GM11168 (cell line): Measurements from ENCODE around the gene EWSR1.

Source experiments
- in situ Hi-C: fragments of 300-500 bp; cut with MboI; formaldehyde crosslinking; loops from one replicate; pipeline ENCODE4 v1.12.0; 2022; ENCODE audit warnings: low sequenced_read_pairs; ENCODE audit not compliant: unreplicated experiment

The EWSR1 gene

DNA sequence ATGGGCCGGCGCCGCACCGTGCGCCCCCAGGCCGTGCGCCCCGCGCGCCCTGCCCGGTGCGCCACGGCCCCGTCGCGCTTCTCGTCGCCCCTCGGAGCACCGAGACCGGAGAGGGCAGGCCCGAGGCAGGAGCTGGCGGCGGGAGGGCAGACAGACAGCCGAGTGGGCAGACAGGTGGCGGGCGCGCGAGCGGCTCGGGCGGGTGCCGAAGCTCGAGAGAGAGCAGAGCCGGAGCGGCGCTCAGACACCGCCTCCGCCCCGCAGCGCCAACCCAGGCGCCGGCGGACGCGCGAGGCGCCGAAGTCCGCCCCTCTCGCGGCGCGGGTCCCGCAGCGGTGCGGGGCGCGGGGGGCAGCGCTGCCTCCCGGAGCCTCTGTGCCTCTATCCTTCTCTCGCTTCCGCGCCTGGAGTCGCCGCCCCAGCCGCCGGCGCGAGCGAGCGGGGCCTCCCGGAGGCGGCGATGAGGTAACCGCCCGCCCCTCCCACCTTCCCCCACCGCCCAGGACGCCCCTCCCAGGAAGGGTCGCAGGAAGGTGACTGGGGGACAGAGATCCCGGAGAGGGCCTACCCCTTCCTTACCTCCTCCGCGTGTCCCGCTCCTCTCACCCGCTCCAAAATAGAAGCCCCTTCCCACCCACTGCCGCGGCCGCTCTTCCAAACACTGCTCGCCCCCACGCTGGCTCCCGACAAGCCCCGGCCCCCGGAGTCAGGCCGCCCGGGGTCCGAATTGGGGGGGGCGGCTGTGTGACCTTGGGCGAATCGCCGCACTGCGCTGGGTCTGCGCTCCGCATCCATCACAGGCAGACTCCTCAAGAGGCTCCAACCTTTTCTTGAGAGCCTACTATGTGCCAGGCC lies 47.4 kb downstream of the EWSR1 start, which contains the start of gene RASL10A:
Gene RASL10A, minus strand, starts transcription at position 412 of the 855 bp plus-strand sequence. CDS start 451 bp downstream, outside the sequence.
- in situ Hi-C loops, result no loop called here

DNA sequence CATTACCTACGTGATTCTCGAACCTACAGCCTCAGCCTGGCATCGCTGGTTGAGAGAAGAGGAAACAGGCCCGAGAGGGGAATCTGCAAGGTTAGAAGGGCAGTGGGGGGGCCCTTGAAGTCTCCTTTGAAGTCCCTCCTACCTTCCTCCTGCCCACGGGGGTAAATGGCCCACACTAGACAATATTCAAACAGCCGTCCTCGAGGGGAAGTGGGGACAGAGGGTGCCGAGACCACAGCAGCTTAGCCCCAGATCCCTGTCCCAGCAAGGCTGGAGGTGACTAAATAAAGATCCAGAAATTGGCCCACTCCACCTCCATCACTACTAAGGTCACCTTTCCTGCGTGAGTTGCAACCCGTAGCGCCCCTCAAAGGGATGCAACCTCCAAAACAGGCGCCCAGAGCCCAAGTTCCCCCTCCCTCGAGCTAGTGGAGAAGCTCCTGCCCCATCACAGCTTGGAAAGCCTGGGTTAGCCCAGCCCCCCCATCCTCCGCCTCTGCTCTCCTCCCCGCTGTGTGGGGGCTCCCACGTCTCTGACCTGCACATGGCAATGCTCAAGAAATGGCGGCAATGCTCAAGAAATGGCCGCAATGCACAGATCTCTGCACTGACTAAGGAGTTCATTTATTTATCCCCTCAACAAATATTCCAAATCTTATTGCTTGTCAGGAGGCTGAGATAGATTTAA lies 48.2 kb downstream of the EWSR1 start:
- in situ Hi-C loops, result no loop called here

DNA sequence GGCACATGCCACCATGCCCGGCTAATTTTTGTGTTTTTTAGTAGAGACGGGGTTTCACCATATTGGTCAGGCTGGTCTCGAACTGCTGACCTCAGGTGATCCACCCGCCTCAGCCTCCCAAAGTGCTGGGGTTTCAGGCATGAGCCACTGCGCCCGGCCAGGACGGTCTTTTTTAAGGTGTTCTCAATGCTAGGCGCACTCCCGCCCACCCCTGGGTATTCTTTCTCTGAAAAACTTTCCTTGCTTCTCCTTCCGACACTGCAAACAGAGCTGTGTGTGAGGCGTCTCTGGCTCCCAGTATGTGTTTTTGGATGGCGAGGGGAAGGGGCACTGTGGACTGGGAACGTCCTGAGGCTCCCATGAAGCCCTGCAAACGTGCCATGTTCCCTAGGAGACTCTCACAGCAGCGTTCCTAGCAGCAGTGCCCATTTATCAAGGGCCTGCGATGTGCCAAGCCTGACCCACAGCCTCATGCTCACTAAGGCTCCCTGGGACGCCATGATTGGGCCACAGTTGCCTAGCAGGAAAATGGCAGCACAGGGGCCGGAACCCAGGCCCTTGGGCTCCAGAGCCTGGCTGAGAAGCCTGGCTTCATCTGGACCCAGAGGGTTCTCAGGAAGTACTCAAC lies 49.9 kb downstream of the EWSR1 start:
- in situ Hi-C loops, result no loop called here

DNA sequence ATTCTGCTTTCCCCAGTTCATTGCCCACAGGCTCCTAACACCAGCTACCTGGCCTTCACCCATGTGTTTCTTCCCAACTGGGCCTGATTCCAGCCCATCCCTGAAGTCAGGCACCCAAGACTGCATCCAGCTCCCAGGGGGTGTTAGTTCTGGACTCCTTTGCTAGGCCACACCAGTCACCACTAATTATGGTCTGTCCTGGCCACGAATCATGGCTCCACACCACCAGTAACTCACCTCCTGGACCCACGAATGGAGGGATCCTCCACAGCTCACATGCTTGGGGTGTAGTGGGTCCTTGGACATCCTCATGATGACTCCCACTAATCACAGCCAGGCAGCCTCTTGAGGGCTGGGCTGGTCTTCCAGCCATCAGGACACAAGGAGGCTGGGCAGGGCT lies 51.0 kb downstream of the EWSR1 start:
- in situ Hi-C loops, result no loop called here

DNA sequence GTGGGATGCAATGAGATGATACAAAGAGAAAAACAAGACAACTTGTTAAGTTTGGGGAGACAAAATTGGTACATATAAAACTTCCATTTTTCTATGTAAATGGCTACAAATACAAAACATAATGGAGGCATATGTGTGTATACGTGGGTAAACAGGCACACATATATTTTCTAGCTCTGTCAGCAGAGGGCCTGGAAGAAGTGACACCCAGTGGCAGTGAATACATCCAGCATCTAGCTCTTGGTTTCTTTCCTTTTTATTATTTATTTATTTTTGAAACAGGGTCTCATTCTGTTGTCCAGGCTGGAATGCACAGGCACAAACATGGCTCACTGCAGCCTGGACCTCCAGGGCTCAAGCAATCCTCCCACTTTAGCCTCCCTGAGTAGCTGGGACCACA lies 52.5 kb downstream of the EWSR1 start:
- in situ Hi-C loops, result no loop called here

DNA sequence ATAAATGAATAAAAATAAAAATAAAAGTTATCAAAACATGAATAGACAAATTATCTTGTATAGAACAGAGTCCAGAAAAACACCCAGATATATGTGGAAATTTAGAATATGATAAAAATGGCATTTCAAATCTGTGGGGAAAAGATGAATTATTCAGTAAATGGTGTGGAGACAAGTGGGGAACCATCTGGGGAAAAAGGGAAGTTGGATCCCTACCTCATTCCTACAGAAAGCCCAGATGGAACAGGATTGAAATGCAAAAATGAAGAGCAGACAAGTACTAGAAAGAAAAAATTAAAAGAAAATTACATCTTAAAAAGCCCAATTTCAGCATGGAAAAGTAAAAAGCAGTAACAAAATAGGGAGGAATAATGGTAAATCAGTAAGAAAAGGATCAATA lies 55.6 kb downstream of the EWSR1 start:
- in situ Hi-C loops, result no loop called here

DNA sequence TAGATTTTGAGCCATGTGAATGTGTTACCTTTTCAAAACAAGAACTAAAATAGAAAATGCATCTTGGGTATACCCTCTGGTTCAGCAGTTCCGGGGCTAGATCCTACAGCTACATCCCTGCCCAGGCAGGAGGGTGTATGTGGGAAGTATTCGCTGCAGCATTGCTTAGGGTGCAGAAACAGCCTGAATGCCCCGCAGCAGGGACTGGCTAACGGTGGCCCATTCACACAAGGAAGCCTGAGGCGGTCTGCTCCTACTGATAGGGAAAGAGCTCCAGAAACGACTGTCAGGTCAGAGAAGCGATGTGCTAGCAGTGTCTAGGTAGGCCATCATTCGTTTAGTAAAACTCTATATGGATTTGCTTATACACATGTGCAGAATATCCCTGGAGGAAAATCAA lies 57.3 kb downstream of the EWSR1 start:
- in situ Hi-C loops, result no loop called here

DNA sequence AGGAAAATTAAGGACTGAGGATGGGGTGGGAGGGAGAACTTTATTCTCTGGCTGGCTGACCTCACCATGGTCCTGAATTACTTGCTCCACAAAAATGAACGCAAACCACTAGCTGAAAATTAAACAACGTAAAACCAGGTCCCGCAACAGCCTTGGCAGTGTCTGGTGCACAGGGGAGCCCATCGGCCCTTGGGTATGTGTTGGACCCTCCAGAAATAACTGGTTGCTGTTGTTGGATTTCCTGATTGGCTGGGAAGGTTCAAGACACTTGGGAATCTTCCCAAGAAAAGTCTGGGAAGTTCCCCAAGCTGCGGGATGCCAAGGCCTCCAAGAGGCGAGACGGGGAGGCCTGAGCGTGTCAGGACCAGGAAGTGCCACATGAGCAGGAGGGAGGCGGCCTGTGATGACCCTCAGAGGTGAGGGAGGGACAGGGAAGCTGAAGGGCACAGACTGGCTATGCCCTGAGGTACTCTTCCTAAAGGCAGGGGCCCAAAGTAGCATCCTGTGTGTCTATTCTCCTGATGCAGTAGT lies 57.8 kb downstream of the EWSR1 start:
- in situ Hi-C loops, result no loop called here

DNA sequence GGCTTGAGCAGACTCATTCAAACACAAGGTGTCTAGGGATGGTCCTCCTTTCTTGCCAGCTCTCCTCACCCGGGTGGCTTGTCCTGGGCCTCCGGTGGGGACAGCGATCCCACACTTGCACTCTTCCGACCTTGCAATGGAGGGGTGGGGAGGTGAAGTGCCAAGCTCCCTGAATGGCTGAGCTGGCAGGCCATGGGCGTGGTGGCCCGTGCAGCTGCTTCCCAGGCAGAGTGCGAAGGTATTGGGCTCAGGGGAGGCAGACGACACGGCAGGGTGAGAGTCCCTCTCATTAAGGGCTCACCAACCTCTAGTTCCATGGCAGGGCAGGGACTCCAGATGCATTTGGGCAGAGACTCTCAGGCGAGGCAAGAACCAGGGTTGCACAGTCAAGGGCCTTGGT lies 58.4 kb downstream of the EWSR1 start:
- in situ Hi-C loops, result no loop called here

DNA sequence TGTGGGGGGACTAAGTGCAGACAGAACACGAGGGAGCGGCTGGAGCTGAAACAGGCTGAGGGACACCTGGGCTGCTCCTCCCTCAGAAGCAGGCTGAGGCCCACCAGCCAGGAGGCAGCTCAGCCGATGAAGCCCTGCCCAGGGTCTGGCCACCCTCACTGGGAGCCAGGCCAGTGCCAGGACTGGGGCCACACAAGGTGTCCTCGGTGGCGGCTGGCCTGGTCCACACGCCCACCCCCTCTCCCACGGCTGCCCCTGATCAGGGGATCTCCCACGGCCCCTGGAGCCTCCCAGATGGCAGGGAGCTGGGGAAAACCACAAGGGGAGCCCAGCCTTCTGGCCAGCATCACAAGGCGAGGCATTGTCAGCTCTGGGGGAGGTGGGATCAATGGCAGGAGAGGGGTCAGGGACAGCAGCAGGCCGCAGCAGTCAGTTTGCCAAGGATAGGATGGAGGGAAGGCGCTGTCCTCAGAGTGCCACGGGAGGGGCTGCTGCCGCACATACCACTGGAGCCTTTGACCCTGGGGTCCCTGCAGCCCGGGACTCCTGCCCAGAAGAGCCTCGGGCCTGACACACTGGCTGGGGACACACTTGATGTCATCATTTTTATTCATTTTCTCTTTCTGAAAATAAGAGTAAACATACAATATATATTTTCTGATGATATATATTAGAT lies 59.2 kb downstream of the EWSR1 start:
- in situ Hi-C loops, result no loop called here

DNA sequence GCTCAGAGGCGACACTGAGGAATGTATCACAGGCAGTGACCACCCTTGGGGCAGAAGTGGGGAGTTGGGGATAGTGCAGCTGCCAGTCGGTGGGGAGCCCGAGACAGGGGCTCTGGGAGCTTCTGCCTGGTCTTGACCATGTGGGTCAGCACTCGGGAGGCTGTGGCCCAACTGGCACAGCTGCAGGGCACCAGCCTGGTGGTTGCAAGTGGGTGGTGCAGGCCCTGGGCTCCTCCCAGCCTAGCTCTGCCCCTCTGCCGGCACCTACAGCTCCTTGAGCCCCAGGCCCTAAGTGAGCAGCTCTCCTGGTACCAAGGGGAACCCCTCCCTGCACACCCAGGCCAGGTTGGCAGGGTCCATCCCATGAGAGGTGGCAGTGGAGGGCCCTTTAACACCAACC lies 60.0 kb downstream of the EWSR1 start:
- in situ Hi-C loops, result no loop called here

DNA sequence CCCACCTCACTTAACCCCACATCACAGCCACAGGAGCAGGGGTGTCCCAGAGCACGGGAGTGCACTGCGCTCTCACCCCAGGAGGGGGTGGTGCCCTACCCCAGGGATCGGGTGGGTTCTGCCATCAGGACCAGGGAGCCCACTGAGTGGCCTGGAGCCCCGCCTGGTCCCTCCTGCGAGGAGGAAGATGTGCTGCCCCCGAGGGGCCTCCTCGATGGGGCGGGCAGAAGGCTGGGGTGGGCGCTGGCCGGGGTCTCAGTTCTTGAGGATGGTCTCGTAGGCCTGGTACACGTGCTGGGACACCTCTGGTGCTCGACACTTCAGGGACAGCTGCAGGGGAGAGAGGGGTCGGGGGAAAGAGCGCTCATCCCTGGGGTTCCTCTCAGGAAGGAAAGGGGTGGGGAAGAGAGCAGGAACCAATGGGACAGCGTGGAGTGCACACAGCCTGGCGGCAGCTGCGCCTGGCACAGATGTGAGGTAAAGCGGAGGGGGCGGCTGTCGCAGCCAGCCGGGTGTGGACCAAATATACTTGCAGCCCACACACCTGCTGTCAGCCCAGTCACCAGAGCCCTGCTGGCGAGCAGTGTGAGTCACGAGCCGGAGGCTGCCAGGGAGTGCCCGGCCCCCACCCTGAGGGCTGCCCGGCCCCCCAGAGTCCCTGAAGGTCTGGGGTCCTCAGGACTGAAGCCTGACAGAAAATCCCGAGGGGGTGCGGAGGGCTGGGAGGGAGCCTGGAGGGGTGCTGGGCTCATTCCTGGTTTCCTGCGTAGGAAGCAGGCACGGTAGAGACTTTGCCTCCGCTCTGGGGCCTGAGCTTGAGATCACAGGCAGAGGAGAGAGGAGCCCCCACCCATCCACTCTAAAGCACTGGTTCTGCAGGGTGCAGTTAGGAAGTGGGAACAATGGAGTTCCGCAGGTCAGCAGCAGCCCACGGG lies 60.8 kb downstream of the EWSR1 start:
- in situ Hi-C loops, result no loop called here

DNA sequence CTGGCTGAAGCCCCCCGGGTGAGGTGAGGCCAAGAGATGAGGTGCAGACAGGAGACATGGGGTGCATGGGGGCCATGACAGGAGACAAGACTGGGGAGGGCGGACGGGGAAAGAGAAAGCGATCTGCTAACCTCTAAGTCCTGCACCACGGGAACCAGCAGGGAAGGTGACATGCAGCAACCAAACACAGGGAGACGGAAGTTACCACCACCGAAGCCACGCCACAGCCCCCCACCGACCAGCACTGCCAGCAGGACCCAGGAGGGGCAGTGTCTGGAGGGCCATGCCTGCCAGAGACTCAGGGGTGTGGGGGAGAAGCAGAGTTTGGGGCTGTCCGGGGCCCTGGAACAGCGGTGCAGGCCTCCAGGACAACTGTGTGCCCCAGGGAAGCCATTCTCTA lies 61.5 kb downstream of the EWSR1 start:
- in situ Hi-C loops, result no loop called here

DNA sequence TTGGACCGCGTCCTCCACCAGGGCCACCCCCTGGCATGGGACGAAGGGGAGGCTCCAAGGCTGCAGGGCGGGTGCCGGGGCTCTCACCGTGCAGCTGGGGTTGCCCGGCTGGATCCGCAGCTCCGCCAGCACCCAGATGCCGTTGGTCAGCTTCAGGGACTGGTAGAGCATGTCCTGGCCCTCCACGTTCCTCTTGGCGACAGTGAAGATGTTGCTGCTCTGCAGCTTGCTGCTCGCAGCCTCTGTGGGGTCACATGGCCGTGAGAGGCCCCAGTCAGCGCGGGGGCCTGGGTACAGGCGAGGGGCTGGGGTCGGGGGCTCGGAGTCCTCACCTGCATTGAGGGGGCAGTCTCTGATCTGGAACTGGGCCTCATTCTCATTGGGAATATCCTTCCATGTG lies 62.2 kb downstream of the EWSR1 start:
- in situ Hi-C loops, result no loop called here

DNA sequence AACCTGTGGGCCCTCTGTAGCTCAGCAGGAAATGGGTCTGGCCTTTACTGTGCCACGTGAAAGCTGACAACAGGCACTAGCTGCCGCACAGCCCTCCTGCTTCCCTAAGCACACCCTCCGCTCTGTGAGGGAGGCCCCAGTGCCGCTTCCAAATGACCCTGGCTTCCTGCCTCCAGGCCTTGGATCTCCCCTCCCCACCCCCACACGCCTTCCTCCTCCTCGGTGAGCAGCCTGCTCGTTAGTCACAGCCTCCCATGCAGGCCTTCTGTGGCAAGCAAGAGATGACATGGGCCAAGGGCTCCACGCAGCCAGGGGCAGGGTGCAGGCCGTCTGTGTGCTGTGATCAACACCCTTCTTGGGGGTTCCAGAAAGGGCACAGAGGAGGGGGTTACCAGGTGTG lies 62.7 kb downstream of the EWSR1 start:
- in situ Hi-C loops, result no loop called here

DNA sequence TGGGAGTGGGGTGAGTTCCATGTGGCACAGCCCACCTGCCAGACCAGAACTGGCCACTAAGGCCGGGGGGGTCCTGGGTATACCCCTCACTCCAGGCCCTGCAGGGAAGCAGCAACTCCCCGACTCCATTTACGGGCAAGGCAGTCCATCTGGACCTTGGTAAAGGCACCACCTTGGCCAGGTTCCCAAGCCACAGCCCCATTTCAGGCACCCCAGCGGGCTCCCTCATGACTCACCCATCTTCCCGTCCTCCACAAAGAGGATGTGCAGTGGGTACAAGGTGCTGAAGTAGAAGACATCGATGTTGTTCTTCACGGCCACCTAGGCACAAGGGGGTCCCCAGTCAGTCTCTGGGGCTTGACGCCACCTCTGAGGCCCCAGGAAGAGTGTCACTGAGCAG lies 63.1 kb downstream of the EWSR1 start:
- in situ Hi-C loops, result no loop called here

DNA sequence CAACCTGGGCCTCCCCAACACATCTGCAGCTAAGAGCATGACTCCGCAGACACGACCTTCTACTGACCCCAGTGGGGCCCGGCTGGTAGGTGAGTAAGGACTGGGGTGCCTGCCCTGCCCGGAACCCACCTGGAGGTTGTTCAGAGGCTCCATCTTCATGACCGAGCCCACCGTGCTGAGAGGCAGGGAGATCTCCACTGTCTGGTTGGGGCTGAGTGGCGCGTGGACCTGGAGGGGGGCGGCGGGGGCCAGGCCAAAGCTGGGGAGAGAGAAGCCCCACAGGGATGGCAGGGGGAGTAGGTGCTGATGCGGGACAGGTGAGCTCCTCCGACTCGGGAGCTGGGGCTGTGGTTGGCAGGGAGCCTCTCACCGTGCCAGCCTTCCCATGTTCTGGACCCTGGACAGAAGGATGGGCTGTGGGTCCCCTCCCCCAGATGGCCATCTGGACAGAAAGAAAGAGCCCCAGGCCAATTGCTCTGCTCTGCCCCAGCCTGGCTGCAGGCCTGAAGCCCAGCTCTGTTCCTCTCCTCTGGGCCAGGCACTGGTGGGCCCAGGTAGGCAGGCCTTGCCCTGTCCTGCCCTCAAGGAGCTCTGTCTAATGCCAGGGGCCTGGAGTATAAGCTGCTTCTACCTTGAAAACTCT lies 63.7 kb downstream of the EWSR1 start:
- in situ Hi-C loops, result no loop called here

DNA sequence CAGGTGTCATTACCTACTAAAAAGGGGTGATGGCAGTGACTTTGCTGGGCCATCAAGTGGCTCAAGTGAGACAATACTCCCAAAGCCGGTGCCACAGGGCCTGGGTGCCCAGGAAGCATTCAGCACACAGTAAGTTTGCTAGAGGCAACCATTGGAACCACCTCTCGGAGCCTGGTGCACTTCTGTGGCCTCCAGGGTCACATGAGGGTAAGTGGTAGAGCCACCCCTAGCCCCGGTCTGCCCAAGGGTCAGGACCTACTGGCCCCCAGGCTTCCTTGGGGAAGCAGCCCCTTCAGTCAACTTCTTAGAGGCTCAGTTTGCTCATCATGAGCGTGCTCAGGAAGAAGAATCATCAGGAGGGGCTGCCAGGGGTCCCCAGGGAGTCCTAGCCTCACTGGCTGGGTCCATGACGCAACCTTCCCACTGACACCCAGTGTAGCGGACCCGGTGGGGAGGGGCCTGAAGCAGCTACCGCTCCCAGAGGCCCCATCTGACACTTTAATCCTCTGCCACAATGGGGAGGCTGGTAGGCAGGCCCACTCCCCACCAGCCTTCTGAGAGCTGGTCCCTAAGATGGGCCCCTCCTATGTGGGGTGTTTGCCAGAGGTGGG lies 64.9 kb downstream of the EWSR1 start:
- in situ Hi-C loops, result no loop called here

DNA sequence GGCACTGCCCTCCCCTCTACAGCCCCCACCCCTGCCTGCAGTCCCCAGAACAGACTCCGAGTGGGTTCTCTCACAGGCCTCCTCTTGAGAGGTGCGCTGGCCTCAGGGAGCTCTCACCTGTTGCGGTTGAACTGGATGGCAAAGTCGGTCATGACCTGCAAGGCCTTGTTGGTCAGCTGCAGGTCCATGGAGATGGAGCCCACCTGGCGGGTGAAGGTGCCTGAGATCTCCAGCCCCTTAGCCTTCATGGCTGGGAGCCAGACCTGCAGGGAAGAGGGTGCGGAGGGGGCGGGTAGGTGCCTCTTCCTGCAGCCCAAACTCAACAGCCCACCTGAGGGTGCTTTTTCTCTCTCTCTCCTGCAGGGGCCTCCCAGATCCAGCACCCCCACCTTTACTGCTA lies 66.1 kb downstream of the EWSR1 start:
- in situ Hi-C loops, result no loop called here
